ENCODE measurements around the gene ASIC4. TPM values are rescaled to one million over a fixed set of nuclear protein-coding genes. Genes with fewer than 3 reads are reported as not detected.
A peak's percentile ranks its signal among the peaks of the same experiment; 100 is the strongest.

Gene ASIC4
- total and polyA plus RNA-seq, 2 of the 8 experiments (the other 6 are each of a cell fraction or from before 2014, with no cell fraction given): 0.12 to 0.22 TPM

DNA sequence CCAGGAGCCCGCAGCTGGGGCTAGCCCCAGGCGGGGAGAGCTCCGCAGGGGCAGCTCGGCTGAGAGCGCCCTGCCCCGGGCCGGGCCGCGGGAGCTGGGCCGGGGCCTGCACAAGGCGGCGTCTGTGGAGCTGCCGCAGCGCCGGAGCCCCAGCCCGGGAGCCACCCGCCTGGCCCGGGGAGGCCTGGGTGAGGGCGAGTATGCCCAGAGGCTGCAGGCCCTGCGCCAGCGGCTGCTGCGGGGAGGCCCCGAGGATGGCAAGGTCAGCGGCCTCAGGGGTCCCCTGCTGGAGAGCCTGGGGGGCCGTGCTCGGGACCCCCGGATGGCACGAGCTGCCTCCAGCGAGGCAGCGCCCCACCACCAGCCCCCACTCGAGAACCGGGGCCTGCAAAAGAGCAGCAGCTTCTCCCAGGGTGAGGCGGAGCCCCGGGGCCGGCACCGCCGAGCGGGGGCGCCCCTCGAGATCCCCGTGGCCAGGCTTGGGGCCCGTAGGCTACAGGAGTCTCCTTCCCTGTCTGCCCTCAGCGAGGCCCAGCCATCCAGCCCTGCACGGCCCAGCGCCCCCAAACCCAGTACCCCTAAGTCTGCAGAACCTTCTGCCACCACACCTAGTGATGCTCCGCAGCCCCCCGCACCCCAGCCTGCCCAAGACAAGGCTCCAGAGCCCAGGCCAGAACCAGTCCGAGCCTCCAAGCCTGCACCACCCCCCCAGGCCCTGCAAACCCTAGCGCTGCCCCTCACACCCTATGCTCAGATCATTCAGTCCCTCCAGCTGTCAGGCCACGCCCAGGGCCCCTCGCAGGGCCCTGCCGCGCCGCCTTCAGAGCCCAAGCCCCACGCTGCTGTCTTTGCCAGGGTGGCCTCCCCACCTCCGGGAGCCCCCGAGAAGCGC lies 30.6 kb upstream of the ASIC4 start:
- 38% methylated on average over 41 of the region's 58 CpGs; no CpG with 5 or more reads in 1 of the 2 experiments for WGBS, 2 experiments (ENCODE audit: extremely low coverage in 1 of 2, insufficient coverage in 1 of 2, insufficient read length in 1 of 2, insufficient replicate concordance in 2 of 2, low coverage in 1 of 2, low lambda C conversion rate in 2 of 2, missing lambda C conversion rate in 1 of 2)
- peak overlapping the region; percentile 77; the same call in 1 of the 2 replicates for H4K8ac ChIP-seq (ENCODE audit: extremely low read depth, insufficient read depth, low read length)
- H2BK12ac ChIP-seq (ENCODE audit: low read depth, low read length): no peak overlapping the region
- peaks cover 6 to 36% (median 28%) of the 10 kb centered on the region in 4 experiments for H3K4me1 ChIP-seq (replicated peaks in 1 of 4; ENCODE audit: control insufficient read depth in 3 of 4, insufficient read depth in 4 of 4, low read length in 3 of 4)
- no peak overlapping the region for H3K14ac ChIP-seq (ENCODE audit: insufficient read length)
- no peak for FAIRE-seq
- peak overlapping the region; percentile 14 for H3K56ac ChIP-seq (replicated peaks; ENCODE audit: insufficient read length, low read depth, low read length)
- H3K27ac ChIP-seq (ENCODE audit: low read depth, low read length): no peak overlapping the region
- no peaks in the 10 kb centered on the region for H3K79me2 ChIP-seq (ENCODE audit: control insufficient read depth in 1 of 2, insufficient read depth in 2 of 2, low read length in 2 of 2)
- no peak overlapping the region for H3K9ac ChIP-seq (replicated peaks in 1 of 4; ENCODE audit: extremely low read depth in 1 of 4, low read depth in 3 of 4, low read length in 3 of 4)
- H3K4me2 ChIP-seq (ENCODE audit: insufficient read depth in 1 of 2, low read depth in 2 of 2, low read length in 2 of 2): peak overlapping the region; percentile 62 to 89
- H2AK5ac ChIP-seq (ENCODE audit: low read depth, low read length): no peak overlapping the region
- no peaks in the 10 kb centered on the region for H3K9me3 ChIP-seq (ENCODE audit: insufficient read depth in 2 of 2, low read depth in 1 of 2, low read length in 1 of 2)
- no peak overlapping the region for H3K23ac ChIP-seq (ENCODE audit: insufficient read length)
- CTCF ChIA-PET (ENCODE audit: partially characterized antibody): interaction anchor here (1.5 to 113.1 kb wide), 6 partner anchors 6 to 186 kb away, joined by 3 to 7248 read pairs (median 42); partner anchors contain the start of genes ASIC4, CHPF, DES and DNPEP
- H2BK120ac ChIP-seq (replicated peaks; ENCODE audit: low read depth, low read length): no peak overlapping the region
- TF ChIP-seq, protein P1, sequence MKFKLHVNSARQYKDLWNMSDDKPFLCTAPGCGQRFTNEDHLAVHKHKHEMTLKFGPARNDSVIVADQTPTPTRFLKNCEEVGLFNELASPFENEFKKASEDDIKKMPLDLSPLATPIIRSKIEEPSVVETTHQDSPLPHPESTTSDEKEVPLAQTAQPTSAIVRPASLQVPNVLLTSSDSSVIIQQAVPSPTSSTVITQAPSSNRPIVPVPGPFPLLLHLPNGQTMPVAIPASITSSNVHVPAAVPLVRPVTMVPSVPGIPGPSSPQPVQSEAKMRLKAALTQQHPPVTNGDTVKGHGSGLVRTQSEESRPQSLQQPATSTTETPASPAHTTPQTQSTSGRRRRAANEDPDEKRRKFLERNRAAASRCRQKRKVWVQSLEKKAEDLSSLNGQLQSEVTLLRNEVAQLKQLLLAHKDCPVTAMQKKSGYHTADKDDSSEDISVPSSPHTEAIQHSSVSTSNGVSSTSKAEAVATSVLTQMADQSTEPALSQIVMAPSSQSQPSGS (IDR thresholded peaks at IDR 0.05; ENCODE audit: low read length): 0 out of 2 replicates have a peak, but pooled peaks have one; percentile 33
- no peak for TF ChIP-seq GABPA (IDR thresholded peaks at IDR 0.05; ENCODE audit: borderline replicate concordance, insufficient read depth, low read length)
- peak in 1 of 2 experiments; percentile 72 for DNase-seq (ENCODE audit: low read depth in 1 of 2, low spot score in 2 of 2)
- no peak overlapping the region for H4K91ac ChIP-seq (replicated peaks; ENCODE audit: insufficient read length, low read length)
- no peaks in the 10 kb centered on the region; the same call in 1 of the 2 replicates for H3K79me1 ChIP-seq (ENCODE audit: low read depth, low read length)
- H3K23me2 ChIP-seq (ENCODE audit: low read depth, low read length): peaks cover 8% of the 10 kb centered on the region; the same call in 1 of the 2 replicates
- no peak overlapping the region for H2BK20ac ChIP-seq (ENCODE audit: low read length)
- H2BK15ac ChIP-seq (ENCODE audit: low read length): no peak overlapping the region
- H4K5ac ChIP-seq (ENCODE audit: insufficient read length, low read depth, low read length): no peak overlapping the region
- H3K36me3 ChIP-seq (ENCODE audit: control insufficient read depth in 2 of 4, insufficient read depth in 4 of 4, low read length in 3 of 4): no peaks in the 10 kb centered on the region; a peak in 1 of 8 replicates
- no peak overlapping the region for H2BK5ac ChIP-seq (ENCODE audit: low read depth, low read length)
- peak overlapping the region; percentile 48; the same call in 1 of the 2 replicates for H3K18ac ChIP-seq (ENCODE audit: extremely low read depth, low read length)
- H2AFZ ChIP-seq (ENCODE audit: low read length): no peak overlapping the region
- peaks cover 0 to 2% of the 10 kb centered on the region in 2 experiments for H4K20me1 ChIP-seq (replicated peaks in 1 of 2; ENCODE audit: control insufficient read depth in 1 of 2, insufficient read depth in 2 of 2, low read length in 2 of 2)
- POLR2A ChIA-PET (ENCODE audit: partially characterized antibody): interaction anchor here (0.6 to 19.9 kb wide), 12 partner anchors 8 to 57 kb away, joined by 3 to 216 read pairs (median 5); partner anchors contain the start of genes ASIC4 and GMPPA
- peak overlapping the region in 3 of 4 experiments; percentile 23 to 56 (median 26); a peak in 4 of 8 replicates for H3K4me3 ChIP-seq (ENCODE audit: extremely low read depth in 1 of 4, insufficient read depth in 2 of 4, low read depth in 3 of 4, low read length in 4 of 4)
- peaks cover 20 to 49% (median 36%) of the 10 kb centered on the region in 4 experiments for H3K27me3 ChIP-seq (replicated peaks in 1 of 4; ENCODE audit: control insufficient read depth in 3 of 4, extremely low read depth in 1 of 4, insufficient read depth in 3 of 4, low read length in 3 of 4)
- no peak overlapping the region for H3K4ac ChIP-seq (replicated peaks; ENCODE audit: insufficient read length, low read depth, low read length)
